Activated CD4-positive, alpha-beta T cell treated with anti-CD3 and anti-CD28 coated beads, Interleukin-2, amount 50 U/mL, for 1 hour (primary cell): ENCODE measurements around the gene RARA.

Experiments
- DNase-seq: peaks from one replicate; pipeline ENCODE4 v3.0.0-alpha.2; 2020

Gene RARA

GRCh38 chr17:40346765-40347158 lies 37.8 kb downstream of the RARA start:
- no peak for DNase-seq

DNA sequence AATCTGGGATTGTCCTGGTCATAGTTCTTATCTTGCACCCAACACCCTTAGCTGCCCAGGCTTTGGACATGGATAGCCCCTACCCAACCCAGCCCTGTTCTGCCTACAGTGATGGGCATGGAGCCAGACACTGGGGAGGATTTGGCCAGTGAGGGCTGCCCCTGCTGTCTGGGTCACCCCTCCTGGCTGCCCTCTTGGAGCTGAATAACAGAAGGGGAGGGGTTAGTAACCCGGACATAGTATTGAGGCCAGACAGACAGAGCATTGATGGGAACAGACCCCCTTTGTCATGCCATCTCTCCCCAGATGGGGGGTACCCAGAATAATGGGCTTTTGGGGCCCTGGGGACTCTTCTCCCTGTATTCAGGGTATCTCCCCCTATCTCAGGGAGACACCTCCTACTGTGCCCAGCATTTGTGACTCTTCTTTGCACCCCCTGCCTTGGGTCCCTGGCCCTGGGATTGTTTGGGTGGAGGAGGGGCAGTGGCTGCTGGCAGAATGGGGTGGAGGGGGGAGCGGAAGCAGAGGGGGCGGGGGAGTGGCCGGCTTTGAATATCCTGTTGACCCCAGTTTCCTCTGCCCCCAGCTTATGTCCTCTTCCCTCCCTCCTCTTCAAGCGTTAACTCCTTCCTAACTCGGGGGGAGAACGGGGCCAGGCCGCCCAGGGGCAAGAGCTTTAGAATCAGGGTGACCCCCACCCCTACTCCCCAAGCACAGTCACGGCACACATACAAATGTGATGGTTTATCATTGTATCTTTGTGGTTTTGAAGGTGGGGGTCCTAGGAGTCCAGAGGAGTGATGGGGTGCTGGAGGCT lies 38.5 kb downstream of the RARA start:
- no peak for DNase-seq

DNA sequence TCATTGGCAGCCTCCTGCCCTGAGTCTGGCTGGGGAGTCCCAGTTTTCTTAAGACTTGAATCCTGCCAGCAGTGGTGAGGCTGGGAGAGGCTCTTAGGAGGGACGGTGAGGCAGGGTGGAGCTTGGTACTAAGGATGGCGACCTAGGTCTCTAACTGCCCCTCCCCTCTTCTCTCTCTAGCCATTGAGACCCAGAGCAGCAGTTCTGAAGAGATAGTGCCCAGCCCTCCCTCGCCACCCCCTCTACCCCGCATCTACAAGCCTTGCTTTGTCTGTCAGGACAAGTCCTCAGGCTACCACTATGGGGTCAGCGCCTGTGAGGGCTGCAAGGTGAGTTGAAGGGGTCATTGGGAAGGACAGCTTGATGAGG lies 39.1 kb downstream of the RARA start:
- no peak for DNase-seq

DNA sequence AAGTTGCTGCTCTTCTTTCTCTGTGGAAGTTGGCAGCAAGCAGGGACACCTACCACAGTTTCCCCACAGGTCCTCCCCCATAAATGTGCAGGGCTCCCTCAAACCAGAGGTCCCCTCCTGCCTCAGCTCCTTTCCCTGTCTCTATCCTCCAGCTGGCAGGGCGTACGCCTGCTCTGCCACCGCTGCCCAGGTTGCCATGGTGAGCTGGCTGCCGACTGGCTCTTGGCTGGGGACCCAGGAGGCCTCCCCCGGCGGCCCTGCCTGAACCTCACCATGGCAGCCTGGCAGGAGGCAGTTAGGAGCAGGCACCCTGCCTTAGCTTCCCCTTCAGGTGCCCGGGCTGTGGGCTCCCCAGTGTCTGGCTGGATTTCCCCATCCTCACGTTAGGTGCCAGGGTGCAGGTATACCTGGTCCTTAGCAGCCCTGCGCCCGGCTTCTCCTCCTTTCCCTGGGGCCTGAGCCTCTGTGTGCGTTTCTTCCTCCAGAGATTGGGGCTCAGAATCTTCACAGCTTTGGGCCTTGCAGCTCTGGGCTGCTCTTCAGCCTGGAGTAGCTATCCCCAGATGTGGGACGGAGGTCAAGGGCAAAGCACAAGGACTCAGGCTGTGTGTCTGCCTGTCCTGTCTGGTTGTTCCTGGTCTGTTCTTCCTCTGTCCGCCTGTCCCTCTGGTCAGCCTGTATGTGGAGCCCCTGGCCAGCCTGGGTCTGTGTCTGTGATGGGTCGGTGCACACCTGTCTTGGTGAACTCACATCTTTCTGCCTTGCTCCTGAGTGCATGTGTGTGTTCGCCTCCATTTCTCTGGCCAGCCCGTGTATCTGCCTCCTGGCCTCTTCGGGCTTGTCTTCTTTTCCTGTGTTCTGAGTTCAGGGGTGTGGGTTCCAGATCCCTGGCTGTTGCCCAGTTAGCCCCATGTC lies 39.8 kb downstream of the RARA start:
- no peak for DNase-seq

- DNase-seq: no peak
Measured at GRCh38 chr17:40349477-40349894, 40.5 kb downstream of the RARA start.

DNA sequence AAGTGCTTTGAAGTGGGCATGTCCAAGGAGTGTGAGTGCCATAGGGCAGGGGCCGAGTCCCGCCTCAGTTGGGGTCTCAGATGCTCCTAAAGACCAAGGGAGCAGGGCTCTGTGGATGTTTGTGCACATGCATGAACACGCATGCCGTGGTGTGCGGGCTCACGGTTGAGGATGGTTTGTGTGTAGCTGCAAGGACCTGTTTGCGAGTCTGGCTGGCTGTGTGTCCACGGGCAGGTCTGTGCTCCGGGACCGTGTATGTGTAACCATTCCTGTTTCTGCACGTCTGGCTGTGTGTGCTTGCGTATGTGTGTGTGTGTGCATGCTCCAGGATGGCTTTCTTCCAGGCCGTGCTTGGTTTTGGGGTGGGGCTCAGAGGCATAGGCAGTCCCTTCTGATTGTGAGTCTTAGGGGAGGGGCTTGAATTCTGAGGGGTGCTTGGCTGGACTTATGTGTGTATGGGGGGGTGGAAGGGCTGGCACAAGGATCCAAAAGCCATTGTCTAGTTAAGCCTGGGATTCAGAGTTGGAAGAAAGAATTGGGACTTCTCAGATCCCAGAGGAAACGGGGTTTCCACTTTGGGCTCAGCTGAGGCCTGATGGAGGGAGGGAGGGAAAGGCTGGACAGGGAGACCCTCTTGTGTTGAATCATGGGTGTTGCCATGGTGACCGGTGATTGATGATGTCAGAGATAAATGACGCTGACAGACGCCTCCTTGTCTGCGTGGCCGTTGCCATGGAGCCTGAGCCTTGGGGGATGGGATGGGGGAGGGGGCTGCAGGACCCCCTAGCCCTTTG lies 41.1 kb downstream of the RARA start:
- DNase-seq: no peak

DNA sequence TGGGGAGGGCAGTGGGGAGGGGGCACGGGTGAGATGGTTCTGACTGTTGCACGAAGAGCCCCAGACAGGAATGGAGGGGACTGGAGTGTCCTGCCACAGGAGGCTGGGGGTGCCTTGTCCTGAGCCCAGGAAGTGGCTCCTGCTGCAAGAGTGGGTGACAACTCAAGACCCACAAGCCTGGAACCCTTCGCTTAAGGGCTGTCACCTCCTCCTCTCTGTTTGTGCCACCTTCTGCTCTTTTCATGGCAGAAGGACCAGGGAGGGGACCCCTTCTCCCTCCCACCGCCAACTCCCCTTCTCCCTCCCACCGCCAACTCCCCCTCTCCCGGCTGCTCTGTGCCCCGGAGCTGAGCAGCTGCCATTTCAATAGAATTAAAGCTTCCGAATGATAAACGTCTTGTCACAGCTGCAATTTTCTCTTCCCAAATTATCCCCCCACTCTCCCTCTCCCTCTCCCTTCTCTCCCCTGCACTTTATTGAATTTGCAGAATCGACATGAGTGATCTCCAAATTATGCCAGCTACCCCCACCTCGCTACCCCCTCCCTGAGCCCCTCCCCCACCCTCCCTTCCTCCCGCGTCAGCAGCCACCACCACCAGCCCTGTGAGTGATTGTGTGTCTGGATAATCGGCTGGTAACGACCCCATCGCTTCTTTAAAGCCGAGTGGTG lies 41.8 kb downstream of the RARA start:
- no peak for DNase-seq

GRCh38 chr17:40351359-40352236 lies 42.6 kb downstream of the RARA start:
- no peak for DNase-seq

DNA sequence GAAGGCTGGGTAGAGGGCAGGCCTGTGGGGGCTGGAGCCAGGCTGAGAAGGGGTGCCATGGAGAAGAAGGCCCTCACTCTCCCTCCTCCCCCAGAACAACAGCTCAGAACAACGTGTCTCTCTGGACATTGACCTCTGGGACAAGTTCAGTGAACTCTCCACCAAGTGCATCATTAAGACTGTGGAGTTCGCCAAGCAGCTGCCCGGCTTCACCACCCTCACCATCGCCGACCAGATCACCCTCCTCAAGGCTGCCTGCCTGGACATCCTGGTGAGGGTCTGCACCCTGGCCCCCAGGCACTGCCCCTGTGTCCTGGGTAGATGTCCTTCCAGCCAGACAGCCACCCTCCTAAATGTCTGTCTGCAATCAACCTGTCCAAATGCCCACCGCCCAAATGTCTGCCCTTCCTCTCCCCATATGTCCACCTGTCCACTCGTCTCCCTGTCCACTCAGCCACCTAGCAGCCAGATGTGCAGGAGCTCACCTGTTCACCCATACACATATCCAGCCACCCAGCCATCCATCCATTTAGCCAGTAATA lies 43.3 kb downstream of the RARA start:
- no peak for DNase-seq

DNA sequence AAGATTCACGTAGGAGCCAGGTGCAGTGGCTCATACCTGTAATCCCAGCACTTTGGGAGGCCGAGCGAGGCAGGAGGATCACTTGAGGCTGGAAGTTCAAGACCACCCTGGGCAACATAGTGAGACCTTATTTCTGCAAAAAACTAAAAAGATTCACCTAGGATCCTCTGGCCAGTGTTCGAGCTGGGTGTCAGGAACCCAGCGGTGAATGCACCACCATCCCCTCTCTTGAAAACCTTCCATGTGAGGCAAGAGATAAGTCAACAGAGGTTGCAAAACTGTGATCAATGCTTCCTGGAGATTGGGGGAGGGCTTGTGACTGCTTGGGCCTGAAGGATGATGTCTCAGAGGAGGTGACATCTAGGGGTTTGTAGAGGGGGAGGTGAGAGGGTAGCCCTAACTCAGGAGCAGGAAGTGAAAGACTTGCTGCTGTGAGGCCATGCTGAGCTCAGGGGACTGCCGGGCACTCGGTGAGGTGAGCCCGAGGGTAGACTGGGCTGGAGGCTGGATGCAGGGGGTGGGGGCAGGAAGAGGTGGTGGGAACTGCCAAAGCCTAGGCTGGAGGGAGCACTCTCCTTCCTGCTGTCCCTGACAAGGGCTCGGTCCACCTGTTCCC lies 43.9 kb downstream of the RARA start:
- no peak for DNase-seq

- DNase-seq: no peak
Measured at GRCh38 chr17:40354221-40355122, 45.5 kb downstream of the RARA start.

GRCh38 chr17:40355123-40355803 lies 46.3 kb downstream of the RARA start:
- DNase-seq: peak; percentile 81

DNA sequence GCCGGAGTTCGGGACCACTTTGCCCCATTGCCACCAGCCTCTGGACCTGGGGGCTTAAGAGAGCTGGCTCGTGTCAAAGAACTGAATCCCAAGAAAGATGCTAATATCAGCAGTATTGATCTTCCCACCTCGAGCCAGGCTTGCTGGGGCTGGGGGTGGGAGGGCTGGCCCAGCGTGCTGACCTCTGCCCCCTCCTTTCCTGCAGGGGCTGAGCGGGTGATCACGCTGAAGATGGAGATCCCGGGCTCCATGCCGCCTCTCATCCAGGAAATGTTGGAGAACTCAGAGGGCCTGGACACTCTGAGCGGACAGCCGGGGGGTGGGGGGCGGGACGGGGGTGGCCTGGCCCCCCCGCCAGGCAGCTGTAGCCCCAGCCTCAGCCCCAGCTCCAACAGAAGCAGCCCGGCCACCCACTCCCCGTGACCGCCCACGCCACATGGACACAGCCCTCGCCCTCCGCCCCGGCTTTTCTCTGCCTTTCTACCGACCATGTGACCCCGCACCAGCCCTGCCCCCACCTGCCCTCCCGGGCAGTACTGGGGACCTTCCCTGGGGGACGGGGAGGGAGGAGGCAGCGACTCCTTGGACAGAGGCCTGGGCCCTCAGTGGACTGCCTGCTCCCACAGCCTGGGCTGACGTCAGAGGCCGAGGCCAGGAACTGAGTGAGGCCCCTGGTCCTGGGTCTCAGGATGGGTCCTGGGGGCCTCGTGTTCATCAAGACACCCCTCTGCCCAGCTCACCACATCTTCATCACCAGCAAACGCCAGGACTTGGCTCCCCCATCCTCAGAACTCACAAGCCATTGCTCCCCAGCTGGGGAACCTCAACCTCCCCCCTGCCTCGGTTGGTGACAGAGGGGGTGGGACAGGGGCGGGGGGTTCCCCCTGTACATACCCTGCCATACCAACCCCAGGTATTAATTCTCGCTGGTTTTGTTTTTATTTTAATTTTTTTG lies 47.1 kb downstream of the RARA start:
- no peak for DNase-seq

DNA sequence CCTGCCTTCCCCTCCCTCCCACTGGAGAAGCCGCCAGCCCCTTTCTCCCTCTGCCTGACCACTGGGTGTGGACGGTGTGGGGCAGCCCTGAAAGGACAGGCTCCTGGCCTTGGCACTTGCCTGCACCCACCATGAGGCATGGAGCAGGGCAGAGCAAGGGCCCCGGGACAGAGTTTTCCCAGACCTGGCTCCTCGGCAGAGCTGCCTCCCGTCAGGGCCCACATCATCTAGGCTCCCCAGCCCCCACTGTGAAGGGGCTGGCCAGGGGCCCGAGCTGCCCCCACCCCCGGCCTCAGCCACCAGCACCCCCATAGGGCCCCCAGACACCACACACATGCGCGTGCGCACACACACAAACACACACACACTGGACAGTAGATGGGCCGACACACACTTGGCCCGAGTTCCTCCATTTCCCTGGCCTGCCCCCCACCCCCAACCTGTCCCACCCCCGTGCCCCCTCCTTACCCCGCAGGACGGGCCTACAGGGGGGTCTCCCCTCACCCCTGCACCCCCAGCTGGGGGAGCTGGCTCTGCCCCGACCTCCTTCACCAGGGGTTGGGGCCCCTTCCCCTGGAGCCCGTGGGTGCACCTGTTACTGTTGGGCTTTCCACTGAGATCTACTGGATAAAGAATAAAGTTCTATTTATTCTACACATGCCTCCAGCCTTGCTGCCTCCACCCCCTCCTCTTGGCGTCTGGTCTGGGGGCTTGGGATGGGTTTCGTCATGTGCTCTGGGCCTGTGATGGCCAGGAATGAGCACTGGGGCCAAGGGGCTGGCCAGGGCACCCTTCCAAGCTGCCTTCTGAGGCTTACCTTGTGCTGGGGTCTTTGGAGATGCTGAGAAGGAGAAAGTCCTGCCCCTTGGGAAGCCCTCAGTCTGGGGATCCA lies 48.3 kb downstream of the RARA start:
- no peak for DNase-seq

GRCh38 chr17:40358323-40359038 lies 49.5 kb downstream of the RARA start:
- DNase-seq: peak; percentile 91

DNA sequence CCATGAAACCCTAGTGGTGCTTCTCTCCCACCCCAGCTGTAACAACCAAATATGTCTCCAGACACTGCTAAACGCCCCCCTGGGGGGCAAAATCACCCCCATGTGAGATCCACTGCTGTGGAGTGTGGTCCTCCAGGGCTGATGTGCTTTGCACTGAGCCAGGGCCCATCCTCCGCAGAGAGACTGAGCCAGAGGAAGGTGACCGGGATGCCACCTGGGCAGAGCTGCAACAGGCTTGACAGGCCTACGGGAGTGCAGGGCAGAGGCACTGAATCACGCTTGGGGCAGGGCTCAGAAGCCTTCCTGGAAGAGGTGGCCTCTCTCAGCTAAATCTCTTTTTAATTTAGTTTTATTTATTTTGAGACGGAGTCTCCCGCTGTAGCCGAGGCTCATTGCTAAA lies 51.1 kb downstream of the RARA start:
- no peak for DNase-seq
